GM21367 (cell line): ENCODE measurements around the gene HDAC8.
"Not testable (repeated sequence)": the region's sequence is repeated elsewhere in the genome, so short reads cannot be mapped to it uniquely, and the experiment has no call there.

Experiments used
- ATAC-seq: cut with Tn5 transposase; IDR thresholded peaks from one replicate; pipeline ENCODE4 v1.9.1; 2021; ENCODE audit not compliant: unreplicated experiment

The HDAC8 gene

DNA sequence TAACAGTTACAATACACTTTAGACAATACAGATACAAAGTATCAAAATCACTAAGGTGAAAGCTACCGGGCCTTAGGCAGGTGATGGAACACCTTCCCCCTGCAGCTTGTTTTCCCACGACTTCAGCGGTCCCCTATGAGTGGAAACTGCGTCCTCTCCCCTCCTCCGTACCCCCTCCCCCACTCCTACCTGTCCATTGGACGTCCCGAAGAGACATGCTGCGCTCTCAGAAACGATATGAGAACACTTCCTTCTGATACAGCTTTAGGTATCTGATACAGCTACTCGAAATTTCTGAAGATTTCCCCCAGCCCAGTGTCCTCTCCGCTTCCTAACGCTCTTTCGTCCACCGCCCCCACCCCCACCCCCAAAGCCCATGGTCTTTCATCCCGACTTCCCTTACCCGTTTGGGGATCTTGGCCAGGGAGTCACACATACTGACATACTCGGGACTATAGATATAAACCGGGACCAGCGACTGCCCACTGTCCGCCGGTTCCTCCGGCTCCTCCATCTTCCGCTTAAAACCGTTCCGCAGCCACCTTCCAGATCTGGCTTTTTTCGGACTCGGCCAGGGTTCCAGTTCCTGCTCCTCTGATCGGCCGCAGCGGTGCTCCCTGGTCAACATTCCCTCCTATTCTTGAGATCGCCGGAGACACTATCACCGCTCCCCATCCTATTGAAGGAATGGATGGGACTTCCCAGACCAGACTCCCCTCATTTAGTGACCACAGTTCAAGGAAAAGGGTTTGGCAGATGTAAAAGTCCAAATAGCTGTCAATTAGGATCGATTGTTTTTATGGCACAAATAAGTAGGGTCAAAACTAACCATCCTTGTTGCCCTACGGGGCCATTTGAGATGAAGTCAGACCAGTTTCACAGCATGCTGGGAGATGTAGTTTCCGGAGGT is at the start of gene HDAC8:
Gene HDAC8 (minus strand): TSS at position 596 of the 910 bp plus-strand sequence. CDS start 82 bp downstream, at position 514.
- peak; percentile 93 for ATAC-seq

DNA sequence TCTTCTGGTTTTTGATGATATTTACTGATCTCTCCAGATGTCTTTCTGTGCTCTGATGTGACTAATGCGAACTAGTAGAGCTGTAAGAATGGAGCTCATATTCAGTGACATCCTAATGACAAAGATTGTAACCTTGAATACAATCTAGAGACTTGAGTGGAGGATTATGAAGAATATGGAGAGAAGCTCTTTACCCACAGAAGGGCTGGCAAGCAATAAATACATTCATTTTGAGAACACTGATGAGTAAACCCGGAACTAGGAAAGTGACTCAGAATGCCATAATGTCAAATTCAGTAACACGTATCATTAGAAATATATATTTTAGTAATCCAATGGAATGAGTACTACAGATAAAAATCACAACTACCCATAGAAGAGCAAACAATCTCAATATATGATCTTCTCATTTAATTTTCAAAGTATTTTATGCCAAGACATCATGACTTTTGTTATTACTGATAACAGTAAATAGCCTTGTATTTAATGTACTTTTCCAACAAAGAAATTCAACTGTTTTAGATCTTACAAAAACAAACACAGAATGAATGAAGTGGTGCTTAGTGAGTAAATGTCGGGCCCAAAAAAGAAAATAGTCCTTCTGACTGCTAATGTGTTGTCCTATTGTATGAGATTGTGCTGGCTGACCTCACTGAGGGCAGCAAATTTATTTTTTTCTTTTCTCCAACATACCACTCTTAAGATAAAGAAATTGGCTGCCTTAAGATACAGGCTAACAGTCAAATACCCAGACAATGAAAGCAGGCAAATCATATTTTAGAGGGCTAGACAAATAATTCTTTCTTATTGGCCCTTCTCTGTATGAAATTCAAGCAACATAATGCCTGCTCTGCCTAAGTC is 49.2 kb upstream of the HDAC8 start:
- ATAC-seq: peak; percentile 71

DNA sequence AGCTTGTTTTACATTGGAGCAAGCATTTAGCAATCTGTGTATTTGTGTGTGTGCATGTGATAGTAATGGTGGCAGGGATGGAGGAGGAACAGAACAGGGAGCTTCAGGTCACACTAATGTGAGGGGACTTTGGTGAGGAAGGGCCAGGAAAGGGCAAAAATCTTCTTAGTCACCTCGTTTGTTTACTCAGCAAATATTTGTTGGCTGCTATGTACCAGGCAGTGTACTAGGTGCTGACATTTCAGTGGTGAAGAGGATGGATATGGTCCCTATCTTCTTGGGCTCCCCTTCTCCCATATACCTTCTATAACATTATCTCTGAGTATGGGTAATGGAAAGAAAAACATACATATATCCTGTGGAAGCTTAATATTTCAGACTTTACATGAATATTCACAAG is 48.5 kb upstream of the HDAC8 start:
- ATAC-seq: no peak

DNA sequence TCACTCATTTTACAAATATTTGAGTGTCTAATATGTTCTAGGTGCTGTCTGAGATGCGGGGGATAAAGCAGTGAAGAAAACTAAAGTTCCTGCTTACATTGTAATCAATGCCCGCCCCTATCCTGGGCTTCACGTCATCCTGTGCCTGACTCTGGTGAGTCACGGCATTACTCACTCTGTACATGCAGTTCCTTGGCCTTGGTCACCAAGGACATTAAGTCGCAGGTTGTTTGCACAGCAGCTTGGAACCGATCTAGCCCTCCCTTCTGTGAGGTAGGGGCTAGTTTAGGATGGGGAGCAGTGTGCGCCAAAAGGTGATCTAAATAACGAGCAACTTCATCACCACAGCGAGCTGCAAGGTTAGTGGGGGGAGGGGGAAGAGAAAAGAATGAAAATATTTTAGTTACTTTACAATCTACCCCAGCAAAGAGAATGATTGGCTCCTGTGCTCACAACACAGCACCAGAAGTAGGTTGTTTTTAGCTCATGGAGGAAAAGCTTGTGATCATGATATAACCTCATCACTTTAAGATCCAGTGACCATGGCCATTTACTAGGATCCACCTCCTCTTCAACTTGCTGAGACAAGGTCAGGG is 48.0 kb upstream of the HDAC8 start:
- ATAC-seq: no peak

DNA sequence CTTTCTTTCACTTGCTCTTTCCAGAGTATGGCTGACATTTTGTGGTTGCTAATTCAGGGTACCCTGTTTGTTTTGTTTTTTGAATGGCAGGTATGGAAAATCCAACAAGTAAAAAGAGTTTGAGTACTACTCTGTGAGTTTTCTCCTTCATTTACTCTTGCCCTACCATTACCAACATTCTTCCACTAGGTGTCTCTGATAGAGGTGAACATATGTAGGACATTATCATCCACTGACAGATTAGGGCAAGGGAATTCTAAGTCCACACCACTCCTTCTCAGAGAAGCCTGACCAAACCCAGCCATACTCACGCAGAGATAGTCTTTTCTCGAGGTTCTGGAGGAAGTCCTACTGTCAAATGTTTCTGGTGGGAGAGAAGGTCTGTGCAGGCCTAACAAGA is 36.7 kb upstream of the HDAC8 start:
- no peak for ATAC-seq

DNA sequence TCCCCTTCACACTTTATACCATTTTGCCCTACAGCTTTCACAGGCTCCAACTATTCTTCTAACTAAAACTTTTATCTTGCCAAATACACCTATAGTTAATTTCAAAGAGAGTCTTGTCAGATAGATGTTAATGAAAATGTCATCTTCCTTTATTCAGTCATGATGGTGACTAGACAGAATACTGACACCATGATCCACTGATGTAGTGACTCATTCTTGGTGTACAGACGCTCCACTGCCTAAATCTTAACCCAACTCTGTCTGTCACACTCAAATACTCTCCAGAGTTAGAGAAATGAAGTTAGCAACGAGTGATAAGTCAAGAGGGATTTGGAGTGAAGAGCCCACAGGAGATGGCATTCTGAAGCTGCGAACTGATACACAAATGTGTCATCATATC is 32.1 kb upstream of the HDAC8 start:
- ATAC-seq: no peak

DNA sequence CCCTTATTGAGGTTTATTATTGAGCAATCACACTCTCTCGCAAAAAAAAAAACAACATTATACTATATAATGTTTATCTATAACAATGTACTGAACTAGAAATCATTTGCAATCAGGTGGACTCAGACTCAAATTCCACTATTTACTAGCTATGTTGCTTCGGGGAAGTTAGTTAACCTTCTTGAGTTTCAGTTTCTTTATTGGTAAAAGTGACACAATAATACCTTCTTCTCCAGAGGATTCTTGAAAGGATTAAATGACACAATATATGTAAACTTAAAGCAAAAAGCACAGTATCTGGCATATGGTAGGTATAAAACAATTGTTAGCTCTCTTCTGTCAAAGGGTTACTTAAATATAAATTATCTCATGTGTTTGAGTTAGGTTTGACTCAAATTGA is 31.5 kb upstream of the HDAC8 start:
- no peak for ATAC-seq

DNA sequence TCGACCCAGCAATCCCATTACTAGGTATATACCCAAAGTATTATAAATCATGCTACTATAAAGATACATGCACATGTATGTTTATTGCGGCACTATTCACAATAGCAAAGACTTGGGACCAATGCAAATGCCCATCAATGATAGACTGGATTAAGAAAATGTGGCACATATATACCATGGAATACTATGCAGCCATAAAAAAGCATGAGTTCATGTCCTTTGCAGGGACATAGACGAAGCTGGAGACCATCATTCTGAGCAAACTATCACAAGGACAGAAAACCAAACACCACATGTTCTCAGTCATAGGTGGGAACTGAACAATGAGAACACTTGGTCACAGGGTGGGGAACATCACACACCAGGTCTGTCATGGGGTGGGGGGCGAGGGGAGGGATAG is 18.4 kb upstream of the HDAC8 start:
- not testable (repeated sequence) for ATAC-seq

DNA sequence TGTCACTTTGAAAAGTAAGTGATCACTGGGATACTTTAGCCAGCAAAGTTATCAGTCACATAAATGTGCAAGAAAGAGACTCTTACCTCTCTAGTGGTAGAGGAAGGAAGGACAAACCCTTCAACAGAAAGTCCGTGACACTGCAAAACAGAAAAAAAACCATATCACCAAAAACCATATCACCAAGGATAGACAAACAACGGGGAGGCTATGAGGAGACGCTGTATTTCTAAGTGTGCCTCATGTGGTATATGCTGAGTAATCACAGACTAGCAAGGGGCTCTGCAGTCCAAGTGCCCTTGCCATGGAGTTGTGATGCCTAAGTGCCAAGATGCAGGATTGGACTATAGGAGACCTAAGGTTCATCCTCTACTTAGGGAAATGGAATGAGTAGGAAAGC is 11.5 kb upstream of the HDAC8 start:
- ATAC-seq: no peak

DNA sequence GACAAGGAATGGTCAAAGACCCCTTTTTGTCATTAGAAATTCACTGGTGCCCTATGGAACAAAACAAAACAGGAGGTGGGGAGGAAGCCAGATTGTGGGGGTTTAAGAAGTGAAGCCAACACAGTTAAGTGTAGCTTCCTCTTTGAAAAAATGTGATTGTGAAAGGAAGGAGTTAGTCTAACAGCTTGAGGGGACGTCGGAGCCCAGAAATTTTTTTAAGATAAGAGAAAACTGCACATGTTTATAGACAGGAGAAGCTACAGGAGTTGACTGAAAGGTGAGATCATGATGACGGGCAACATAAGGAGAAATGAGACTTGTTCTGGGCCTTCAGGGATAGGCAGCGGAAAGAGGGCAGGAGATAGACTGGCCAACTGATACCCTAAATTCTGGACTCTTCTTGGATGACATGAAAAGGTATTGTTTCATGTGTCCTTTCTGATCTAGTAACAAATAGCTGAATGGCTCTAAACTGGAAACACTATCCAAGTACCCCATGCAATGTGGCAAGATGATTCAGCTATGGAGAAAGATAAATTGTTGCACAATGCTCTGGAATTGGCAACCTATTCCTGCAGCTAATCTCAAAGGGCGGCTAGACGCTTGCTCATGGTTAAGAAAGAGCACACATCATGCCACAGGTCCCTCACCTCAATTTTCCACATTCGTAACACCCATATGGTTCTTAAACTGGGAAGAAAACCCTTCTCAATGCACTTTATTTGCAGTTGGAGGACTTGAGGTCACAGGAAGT is 3.7 kb upstream of the HDAC8 start:
- ATAC-seq: no peak

DNA sequence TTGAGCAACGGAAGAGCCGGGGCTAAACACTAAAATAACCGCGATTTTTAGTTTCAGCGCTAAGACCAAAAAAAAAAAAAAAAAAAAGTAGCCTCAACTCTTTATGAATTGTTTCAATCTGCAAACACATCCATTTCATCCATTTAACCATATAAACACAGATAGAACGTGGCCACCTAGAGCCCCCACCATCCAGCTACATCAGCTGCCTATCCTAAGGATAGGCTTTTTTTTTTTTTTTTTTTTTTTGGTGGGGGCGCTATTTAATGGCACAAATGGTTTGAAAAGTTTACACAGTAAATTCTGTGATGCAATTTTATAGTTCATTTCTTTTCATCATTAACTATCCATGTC is 492 bp upstream of the HDAC8 start:
- ATAC-seq: peak; percentile 24

DNA sequence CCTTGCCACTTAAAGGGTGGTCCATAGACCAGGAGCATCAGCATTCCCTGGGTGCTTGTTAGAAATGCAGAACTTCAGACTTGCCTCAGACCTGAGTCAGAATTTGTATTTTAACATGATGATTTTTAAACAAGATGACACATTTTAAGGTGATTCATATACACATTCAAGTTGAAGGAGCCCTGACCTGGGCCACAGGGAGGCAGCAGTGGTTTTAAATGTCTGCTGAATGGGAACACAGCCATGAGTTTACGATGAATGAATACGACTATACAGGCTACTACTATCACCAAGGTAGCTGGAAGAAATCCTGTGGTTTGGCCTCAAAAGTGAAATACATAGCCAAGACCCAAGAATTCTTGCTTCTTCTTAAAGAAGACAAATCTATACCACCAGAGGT is 2.9 kb downstream of the HDAC8 start:
- ATAC-seq: no peak

DNA sequence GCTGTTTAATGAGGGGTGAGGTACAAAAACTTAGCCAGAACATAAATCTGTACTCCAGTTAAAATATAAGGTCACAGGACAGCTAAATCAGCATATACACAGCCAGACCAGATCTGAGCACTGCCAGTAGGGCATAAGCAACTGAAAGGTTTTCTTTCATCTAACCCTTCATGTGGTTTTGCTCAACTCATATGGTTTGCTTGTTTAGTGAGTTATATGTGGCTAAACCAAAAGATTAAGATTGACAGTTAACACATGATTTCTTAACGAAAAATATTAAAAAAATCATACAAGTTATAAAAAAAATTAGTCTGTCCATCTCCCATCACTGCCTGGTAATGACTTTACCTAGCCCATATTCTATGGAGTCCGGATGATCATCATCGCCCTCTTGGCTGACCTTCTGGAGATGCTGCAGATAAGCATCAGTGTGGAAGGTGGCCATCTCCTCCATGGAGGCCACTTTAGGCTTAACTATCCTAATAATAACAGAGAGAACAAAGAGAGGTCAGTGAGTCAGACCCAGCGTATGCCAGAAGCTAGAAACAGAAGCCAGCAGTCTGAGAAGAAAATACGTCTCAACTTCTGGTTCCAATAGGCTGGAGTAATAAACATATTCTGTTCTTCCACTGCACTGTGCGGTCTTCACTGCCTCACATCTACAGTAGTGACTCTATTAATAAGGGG is 4.1 kb downstream of the HDAC8 start:
- ATAC-seq: no peak

DNA sequence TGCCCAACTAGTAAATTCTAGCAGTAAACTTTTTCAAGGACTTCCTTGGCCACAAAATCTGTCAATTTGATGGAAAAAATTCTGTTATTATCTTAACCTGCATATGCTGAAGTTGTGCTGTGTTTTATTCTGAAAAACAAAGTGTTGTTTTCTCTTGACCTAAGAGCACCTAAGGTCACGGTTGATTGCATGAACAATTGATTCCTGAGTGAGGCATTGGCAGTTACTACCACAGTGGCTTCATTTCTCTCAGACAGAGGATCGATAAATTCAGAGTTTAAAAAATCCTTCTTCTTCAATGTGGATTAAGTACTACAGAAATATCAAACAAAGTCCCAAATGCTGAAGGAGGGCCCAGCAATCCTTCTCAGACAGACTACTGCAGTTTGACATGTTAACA is 6.2 kb downstream of the HDAC8 start:
- ATAC-seq: no peak

DNA sequence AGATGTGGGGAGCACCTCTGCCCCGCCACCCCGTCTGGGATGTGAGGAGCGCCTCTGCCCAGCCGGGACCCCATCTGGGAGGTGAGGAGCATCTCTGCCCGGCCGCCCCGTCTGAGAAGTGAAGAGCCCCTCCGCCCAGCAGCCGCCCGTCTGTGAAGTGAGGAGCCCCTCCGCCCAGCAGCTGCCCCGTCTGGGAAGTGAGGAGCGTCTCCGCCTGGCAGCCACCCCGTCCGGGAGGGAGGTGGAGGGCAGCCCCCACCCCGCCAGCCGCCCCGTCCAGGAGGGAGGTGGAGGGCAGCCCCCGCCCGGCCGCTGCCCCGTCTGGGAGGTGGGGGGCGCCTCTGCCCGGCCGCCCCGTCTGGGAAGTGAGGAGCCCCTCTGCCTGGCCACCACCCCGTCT is 13.0 kb downstream of the HDAC8 start:
- ATAC-seq: not testable (repeated sequence)

DNA sequence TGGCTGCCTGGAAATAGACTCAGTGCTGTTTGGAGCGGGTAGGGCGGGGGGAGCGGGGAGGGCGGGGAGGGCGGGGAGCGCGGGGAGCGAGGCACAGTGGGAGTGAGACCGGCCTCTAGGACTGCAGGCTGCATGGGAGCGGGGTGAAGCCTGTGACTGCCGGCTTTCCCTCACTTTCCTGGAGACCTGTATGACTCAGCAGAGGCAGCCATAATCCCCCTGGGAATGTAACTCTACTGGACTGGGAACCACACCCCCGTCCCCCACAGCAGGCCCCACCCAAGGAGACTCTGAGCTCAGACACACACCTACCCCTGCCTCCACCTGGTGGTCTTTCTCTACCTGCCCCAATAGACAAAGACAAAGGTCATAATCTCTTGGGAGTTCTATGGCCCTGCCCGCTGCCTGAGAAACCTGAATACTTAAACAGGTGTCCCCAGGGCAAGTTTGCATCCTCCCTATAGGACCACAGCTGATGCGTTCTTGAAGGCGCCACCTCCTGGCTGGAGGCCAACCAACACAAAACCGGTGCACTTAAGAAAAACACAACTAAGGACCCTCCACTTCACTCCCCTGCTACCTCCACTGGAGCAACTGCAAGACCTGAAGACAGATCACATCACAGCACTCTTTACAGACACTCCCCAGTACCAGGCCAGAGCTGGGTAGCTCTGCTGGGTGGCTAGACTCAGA is 18.0 kb downstream of the HDAC8 start:
- no peak for ATAC-seq

DNA sequence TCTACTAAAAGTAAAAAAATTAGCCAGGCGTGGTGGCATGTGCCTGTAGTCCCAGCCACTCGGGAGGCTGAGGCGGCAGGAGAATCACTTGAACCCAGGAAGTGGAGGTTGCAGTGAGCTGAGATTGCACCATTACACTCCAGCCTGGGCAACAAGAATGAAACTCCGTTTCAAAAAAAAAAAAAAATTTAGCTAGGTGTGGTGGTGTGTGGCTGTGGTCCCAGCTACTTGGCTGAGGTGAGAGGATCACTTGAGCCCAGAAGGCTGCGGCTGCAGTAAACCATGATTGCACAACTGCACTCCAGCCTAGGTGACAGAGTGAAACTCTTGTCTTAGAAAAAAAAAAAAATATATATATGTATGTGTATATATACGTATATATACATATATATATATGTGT is 20.2 kb downstream of the HDAC8 start:
- ATAC-seq: not testable (repeated sequence)

DNA sequence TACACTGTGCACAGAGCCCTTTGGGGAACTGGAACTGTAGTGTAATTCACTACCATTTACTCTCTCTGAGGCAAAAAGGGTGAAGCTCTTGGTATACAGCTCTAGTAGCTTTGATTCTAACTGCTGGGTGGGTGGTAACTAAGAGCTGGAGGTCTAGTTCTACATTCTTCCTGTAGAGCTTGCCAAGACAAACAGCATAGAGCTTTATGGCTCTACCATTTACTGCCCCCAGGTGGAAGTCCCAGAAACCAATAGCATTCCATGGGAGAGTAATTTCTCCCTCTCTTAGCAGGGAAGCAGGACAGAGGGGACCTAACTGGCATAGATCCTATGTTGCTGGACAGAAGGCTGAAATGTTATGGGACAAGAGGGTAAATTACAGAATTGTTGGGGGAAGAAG is 26.7 kb downstream of the HDAC8 start:
- ATAC-seq: no peak

DNA sequence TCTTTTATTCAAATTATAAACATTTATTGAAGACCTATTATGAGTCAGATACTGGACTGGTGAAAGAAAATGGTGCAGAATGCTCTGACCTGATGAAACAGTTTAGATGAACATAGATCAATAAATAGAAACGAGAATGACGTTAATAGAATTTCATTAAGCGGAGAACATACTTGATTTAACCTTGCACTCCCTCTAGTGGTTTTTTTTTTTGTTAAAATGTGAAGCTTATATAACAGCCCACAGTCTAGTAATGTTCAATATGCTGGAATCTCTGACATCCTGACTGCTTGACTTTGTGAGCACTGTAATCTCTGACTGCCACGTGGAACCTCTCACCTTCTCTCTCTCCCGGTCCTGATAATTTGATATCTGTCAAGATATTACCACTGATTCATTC is 32.3 kb downstream of the HDAC8 start:
- ATAC-seq: no peak

DNA sequence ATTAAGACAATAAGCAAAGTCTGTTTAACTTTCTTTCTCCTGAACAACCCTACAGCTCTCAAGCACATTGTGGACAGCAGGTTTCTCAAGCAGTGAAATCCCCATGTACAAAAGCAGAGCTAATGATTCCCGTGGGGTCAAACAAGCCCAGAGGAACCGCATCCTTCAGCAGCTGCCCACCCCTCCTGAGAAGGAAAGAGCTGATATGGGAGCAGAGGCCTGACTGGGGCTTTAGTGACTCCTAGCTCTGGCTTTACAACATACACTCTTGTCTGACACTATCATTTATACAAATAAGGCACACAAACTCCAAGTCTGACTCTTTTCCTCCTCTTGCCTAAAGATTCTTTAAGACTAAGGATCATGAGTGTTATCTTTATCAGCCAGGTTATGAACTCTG is 32.8 kb downstream of the HDAC8 start:
- no peak for ATAC-seq
